OCI-LY3 (cell line): ENCODE results near the gene PITRM1.

Experiments
- H2AFZ ChIP-seq: fragments of 200-600, 300-600 bp; shearing (Covaris generic); 2 replicates; pipeline ENCODE4 v1.6.0; 2014; ENCODE audit warnings: antibody characterized with exemption, low read depth, low read length
- H3K27ac ChIP-seq: fragments of 200-600, 300-600 bp; sonication (generic); 2 replicates; pipeline ENCODE4 v1.5.1; 2014; ENCODE audit warnings: mild to moderate bottlenecking, low read length, moderate library complexity, mixed read lengths
- H3K27me3 ChIP-seq: fragments of 200-600, 300-600 bp; sonication (generic); 2 replicates; pipeline ENCODE4 v1.6.1; 2014; ENCODE audit warnings: low read depth, low read length, mixed read lengths
- H3K36me3 ChIP-seq: fragments of 200-600, 300-600 bp; sonication (generic); replicated peaks from 2 replicates; pipeline ENCODE3; 2014; ENCODE audit warnings: low read depth, low read length, mixed read lengths
- H3K4me1 ChIP-seq: fragments of 300-600, 200-600 bp; sonication (generic); 2 replicates; pipeline ENCODE4 v1.6.1; 2014; ENCODE audit warnings: low read length, mixed read lengths
- H3K4me2 ChIP-seq: fragments of 200-600, 300-600 bp; sonication (generic); 2 replicates; pipeline ENCODE4 v1.6.1; 2014; ENCODE audit warnings: low read length, mixed read lengths
- H3K4me3 ChIP-seq: fragments of 300-600, 200-600 bp; sonication (generic); 2 replicates; pipeline ENCODE4 v1.5.1; 2014; ENCODE audit warnings: antibody characterized with exemption, mild to moderate bottlenecking, low read length, moderate library complexity
- H3K79me2 ChIP-seq: fragments of 300-600, 200-600 bp; shearing (Covaris generic); 2 replicates; pipeline ENCODE4 v1.6.1; 2014; ENCODE audit warnings: mild to moderate bottlenecking, low read length, mixed read lengths
- H3K9ac ChIP-seq: fragments of 300-600, 200-600 bp; shearing (Covaris generic); 2 replicates; pipeline ENCODE4 v1.6.0; 2014; ENCODE audit warnings: mild to moderate bottlenecking, low read length, moderate library complexity
- H3K9me3 ChIP-seq: fragments of 200-600, 300-600 bp; shearing (Covaris generic); 2 replicates; pipeline ENCODE4 v1.6.1; 2014; ENCODE audit warnings: low read length, mixed read lengths; ENCODE audit not compliant: insufficient read depth
- H4K20me1 ChIP-seq: fragments of 200-600, 300-600 bp; sonication (generic); 2 replicates; pipeline ENCODE4 v1.6.1; 2016; ENCODE audit warnings: low read length, mixed read lengths; ENCODE audit not compliant: insufficient read depth
- EZH2phosphoT487 ChIP-seq: fragments of 200-600 bp; shearing (Covaris generic); IDR thresholded peaks from 2 replicates; pipeline ENCODE4 v1.6.1; 2018; ENCODE audit warnings: antibody characterized with exemption, mixed run types, low read depth
- TF ChIP-seq, protein P1 (sequence below): fragments of 200-600, 300-600 bp; sonication (generic); IDR thresholded peaks from 2 replicates; pipeline ENCODE4 v1.5.1; 2014; ENCODE audit warnings: antibody characterized with exemption, low read length, low read depth

The PITRM1 gene

DNA sequence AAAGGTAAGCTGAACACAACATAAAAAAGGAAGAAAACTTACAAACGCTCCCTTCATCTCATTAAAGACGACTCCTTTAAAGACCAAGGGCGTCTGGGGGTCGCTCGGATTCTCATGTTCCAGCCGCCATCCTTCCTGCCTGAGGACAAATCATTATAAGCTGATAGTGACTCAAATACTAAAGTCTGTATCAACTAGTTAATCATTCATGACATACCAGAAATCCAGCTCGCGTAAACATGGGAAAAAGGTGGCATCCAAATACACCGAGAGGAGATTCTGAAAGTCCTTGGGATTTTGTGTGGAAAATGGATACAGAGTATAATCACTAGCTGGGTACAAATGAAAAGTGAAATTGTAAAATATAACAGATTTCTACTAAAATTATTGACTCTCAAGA is 7.4 kb downstream of the PITRM1 start:
- no peaks in the 10 kb centered on the region for H4K20me1 ChIP-seq
- H3K27ac ChIP-seq = no peak overlapping the region
- H3K9me3 ChIP-seq = no peaks in the 10 kb centered on the region
- no peaks in the 10 kb centered on the region for H3K27me3 ChIP-seq
- H3K4me3 ChIP-seq = no peak overlapping the region
- H3K4me2 ChIP-seq = no peak overlapping the region
- H3K9ac ChIP-seq = no peak overlapping the region
- no peak overlapping the region for H2AFZ ChIP-seq
- no peak for TF ChIP-seq EZH2phosphoT487
- TF ChIP-seq, protein P1, sequence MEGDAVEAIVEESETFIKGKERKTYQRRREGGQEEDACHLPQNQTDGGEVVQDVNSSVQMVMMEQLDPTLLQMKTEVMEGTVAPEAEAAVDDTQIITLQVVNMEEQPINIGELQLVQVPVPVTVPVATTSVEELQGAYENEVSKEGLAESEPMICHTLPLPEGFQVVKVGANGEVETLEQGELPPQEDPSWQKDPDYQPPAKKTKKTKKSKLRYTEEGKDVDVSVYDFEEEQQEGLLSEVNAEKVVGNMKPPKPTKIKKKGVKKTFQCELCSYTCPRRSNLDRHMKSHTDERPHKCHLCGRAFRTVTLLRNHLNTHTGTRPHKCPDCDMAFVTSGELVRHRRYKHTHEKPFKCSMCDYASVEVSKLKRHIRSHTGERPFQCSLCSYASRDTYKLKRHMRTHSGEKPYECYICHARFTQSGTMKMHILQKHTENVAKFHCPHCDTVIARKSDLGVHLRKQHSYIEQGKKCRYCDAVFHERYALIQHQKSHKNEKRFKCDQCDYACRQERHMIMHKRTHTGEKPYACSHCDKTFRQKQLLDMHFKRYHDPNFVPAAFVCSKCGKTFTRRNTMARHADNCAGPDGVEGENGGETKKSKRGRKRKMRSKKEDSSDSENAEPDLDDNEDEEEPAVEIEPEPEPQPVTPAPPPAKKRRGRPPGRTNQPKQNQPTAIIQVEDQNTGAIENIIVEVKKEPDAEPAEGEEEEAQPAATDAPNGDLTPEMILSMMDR = no peak
- no peaks in the 10 kb centered on the region for H3K79me2 ChIP-seq
- peaks cover 25% of the 10 kb centered on the region for H3K36me3 ChIP-seq
- no peaks in the 10 kb centered on the region for H3K4me1 ChIP-seq

DNA sequence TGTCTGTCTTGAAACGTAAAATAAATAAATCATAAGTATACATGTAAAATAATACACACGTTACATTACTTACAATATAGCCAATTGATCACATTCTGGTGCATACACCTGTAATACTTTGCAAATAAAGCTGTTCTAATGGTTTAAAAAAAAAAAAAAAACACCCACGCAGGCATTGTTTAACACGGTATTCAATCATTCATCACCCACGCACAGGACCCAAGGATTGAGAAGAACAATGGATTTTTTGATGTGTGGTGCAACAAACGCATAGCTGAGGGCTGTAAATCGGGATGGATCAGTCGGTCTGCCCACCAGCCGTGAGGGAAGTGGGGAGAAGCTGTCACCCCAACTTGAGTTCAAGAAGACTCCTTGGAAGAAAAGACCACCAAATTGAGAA is 8.7 kb downstream of the PITRM1 start:
- Histone ChIP-seq H3K27ac (no peak overlapping the region), H3K27me3 (no peaks in the 10 kb centered on the region), H3K4me2 (no peak overlapping the region), H2AFZ (no peak overlapping the region), H3K9me3 (no peaks in the 10 kb centered on the region), H3K4me1 (no peaks in the 10 kb centered on the region), H3K9ac (no peak overlapping the region), H3K36me3 (peaks cover 14% of the 10 kb centered on the region), H3K4me3 (no peak overlapping the region), H4K20me1 (no peaks in the 10 kb centered on the region), H3K79me2 (no peaks in the 10 kb centered on the region)
- no peak for TF ChIP-seq EZH2phosphoT487
- TF ChIP-seq, protein P1 = no peak

DNA sequence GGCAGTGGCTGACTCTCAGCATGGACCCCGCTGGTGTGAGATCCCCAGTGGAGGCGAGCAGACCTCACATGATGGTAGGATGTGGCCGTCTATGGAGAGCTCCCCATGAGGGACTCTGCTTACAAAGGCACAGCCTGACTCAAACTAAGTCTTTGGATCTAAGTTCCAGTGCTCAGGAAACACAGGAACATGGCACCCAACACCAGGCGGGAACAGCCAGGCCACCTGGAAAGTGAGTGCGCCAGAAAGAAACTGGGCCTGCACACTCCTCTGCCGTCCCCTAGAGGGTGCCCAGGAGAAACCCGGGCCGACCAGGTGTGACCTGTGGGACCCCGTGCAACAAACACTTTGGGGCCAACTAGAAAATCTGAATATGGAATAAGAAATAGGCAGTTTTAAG is 10.0 kb downstream of the PITRM1 start:
- no peaks in the 10 kb centered on the region for H3K9me3 ChIP-seq
- H3K27ac ChIP-seq = no peak overlapping the region
- peaks cover 14% of the 10 kb centered on the region for H3K36me3 ChIP-seq
- H3K4me2 ChIP-seq = no peak overlapping the region
- no peak overlapping the region for H2AFZ ChIP-seq
- no peak for TF ChIP-seq EZH2phosphoT487
- TF ChIP-seq, protein P1 = no peak
- no peaks in the 10 kb centered on the region for H3K79me2 ChIP-seq
- no peak overlapping the region for H3K4me3 ChIP-seq
- no peaks in the 10 kb centered on the region for H4K20me1 ChIP-seq
- H3K9ac ChIP-seq = no peak overlapping the region
- H3K27me3 ChIP-seq = no peaks in the 10 kb centered on the region
- no peaks in the 10 kb centered on the region for H3K4me1 ChIP-seq

DNA sequence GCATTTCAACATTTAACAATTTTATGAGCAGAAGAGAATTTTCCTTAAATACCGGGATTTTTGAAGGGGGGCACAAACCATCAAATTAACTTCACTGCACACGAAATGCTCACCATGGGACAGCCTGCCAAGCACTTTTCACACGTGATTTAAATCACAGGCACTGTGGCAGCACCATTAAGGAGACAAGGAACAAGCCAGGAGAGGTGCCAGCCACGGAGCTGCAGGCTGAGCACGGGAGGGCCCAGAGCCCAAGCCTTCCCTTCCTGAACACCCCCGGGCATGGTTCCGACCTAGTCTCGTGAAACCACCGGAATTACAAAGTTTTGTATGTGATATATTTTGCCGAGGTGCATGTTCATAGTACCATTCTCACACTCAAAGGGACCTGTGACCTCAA is 13.4 kb downstream of the PITRM1 start:
- TF ChIP-seq, protein P1 = no peak
- TF ChIP-seq EZH2phosphoT487 = no peak
- H3K27ac ChIP-seq = no peak overlapping the region
- no peaks in the 10 kb centered on the region for H3K79me2 ChIP-seq
- H3K27me3 ChIP-seq = no peaks in the 10 kb centered on the region
- no peak overlapping the region for H3K4me3 ChIP-seq
- H3K4me1 ChIP-seq = no peaks in the 10 kb centered on the region
- no peak overlapping the region for H3K9ac ChIP-seq
- H4K20me1 ChIP-seq = no peaks in the 10 kb centered on the region
- H3K4me2 ChIP-seq = no peak overlapping the region
- no peak overlapping the region for H2AFZ ChIP-seq
- no peaks in the 10 kb centered on the region for H3K9me3 ChIP-seq
- H3K36me3 ChIP-seq = peaks cover 11% of the 10 kb centered on the region
